Measurements from ENCODE around the gene GTF2IRD1.

GRCh38 chr7:74554178-74554577, 100.5 kb downstream of the GTF2IRD1 start:
- TF ChIP-seq CTCF (conservative IDR thresholded peaks at IDR 0.05; ENCODE audit: low read depth, low read length) (no peak), EZH2phosphoT487 (IDR thresholded peaks at IDR 0.05; ENCODE audit: borderline replicate concordance, low read length) (no peak), EZH2 (IDR thresholded peaks at IDR 0.05; ENCODE audit: low read length, unreplicated experiment) (no peak)

Measured in PC-3 (cell line).